ENCODE measurements around the gene NAV2.

Gene NAV2

GRCh38 chr11:19996571-19996970 lies 283.9 kb downstream of the NAV2 start:
- TF ChIP-seq RARB (CRISPR knock-in tag; IDR thresholded peaks at IDR 0.05) (no peak), ZC3H10 (CRISPR knock-in tag; IDR thresholded peaks at IDR 0.05) (no peak), POU6F1 (CRISPR knock-in tag; IDR thresholded peaks at IDR 0.05; ENCODE audit: borderline replicate concordance, low read depth) (no peak), ZNF565 (CRISPR knock-in tag; conservative IDR thresholded peaks at IDR 0.05; ENCODE audit: low read depth) (no peak), TCF4 (CRISPR knock-in tag; IDR thresholded peaks at IDR 0.05; ENCODE audit: borderline replicate concordance) (no peak), CREB5 (CRISPR knock-in tag; IDR thresholded peaks at IDR 0.05; ENCODE audit: low read depth) (no peak), ESRRG (CRISPR knock-in tag; IDR thresholded peaks at IDR 0.05) (no peak), PPARA (CRISPR knock-in tag; IDR thresholded peaks at IDR 0.05; ENCODE audit: borderline replicate concordance) (no peak), BACH2 (CRISPR knock-in tag; IDR thresholded peaks at IDR 0.05; ENCODE audit: borderline replicate concordance) (no peak), OSR1 (CRISPR knock-in tag; IDR thresholded peaks at IDR 0.05) (no peak), ARNTL (CRISPR knock-in tag; IDR thresholded peaks at IDR 0.05; ENCODE audit: borderline replicate concordance, low read depth) (no peak), PATZ1 (CRISPR knock-in tag; IDR thresholded peaks at IDR 0.05; ENCODE audit: borderline replicate concordance) (no peak), ISL1 (CRISPR knock-in tag; IDR thresholded peaks at IDR 0.05) (no peak), TOX (CRISPR knock-in tag; IDR thresholded peaks at IDR 0.05; ENCODE audit: borderline replicate concordance) (no peak)
- ATAC-seq, result no peak

- no peak for ATAC-seq
- TF ChIP-seq POU6F1 (CRISPR knock-in tag; IDR thresholded peaks at IDR 0.05; ENCODE audit: borderline replicate concordance, low read depth) (no peak), ISL1 (CRISPR knock-in tag; IDR thresholded peaks at IDR 0.05) (no peak), TCF4 (CRISPR knock-in tag; IDR thresholded peaks at IDR 0.05; ENCODE audit: borderline replicate concordance) (no peak), SNAI2 (CRISPR knock-in tag; IDR thresholded peaks at IDR 0.05) (no peak), BACH2 (CRISPR knock-in tag; IDR thresholded peaks at IDR 0.05; ENCODE audit: borderline replicate concordance) (no peak), TOX (CRISPR knock-in tag; IDR thresholded peaks at IDR 0.05; ENCODE audit: borderline replicate concordance) (no peak), RARB (CRISPR knock-in tag; IDR thresholded peaks at IDR 0.05) (no peak), TSHZ2 (CRISPR knock-in tag; IDR thresholded peaks at IDR 0.05) (no peak), ZC3H10 (CRISPR knock-in tag; IDR thresholded peaks at IDR 0.05) (no peak), CREB5 (CRISPR knock-in tag; IDR thresholded peaks at IDR 0.05; ENCODE audit: low read depth) (no peak), ZNF565 (CRISPR knock-in tag; conservative IDR thresholded peaks at IDR 0.05; ENCODE audit: low read depth) (no peak), OSR1 (CRISPR knock-in tag; IDR thresholded peaks at IDR 0.05) (no peak), ZNF70 (CRISPR knock-in tag; IDR thresholded peaks at IDR 0.05) (no peak)
These were observed 287.3 kb downstream of the NAV2 start for GRCh38 chr11:20000022-20000350.

All from SK-N-SH treated with all-trans-retinoic acid at 6 μM for 48 hours (cell line).